Ishikawa (cell line): ENCODE data around the gene CHAF1A.

Experiments used
- CEBPB ChIP-seq: IDR thresholded peaks from 2 replicates; pipeline ENCODE4 v1.6.1; 2012
- CREB1 ChIP-seq: IDR thresholded peaks from 2 replicates; pipeline ENCODE4 v1.6.1; 2012; ENCODE audit warnings: low read depth
- EGR1 ChIP-seq: IDR thresholded peaks from 2 replicates; pipeline ENCODE4 v1.6.1; 2012
- EP300 ChIP-seq: IDR thresholded peaks from 2 replicates; pipeline ENCODE4 v1.6.1; 2012; ENCODE audit warnings: borderline replicate concordance
- FOXM1 ChIP-seq: IDR thresholded peaks from 2 replicates; pipeline ENCODE4 v1.6.1; 2012; ENCODE audit warnings: low read depth, borderline replicate concordance
- NFIC ChIP-seq: IDR thresholded peaks from 2 replicates; pipeline ENCODE4 v1.6.1; 2012
- RAD21 ChIP-seq: IDR thresholded peaks from 2 replicates; pipeline ENCODE4 v1.6.1; 2012; ENCODE audit warnings: low read depth
- REST ChIP-seq: IDR thresholded peaks from 2 replicates; pipeline ENCODE4 v1.6.1; 2012; ENCODE audit warnings: low read depth, mild to moderate bottlenecking
- TAF1 ChIP-seq: IDR thresholded peaks from 2 replicates; pipeline ENCODE4 v1.6.1; 2012; ENCODE audit warnings: low read depth, mild to moderate bottlenecking
- TCF12 ChIP-seq: IDR thresholded peaks from 2 replicates; pipeline ENCODE4 v1.6.1; 2012; ENCODE audit warnings: low read depth
- TEAD4 ChIP-seq: IDR thresholded peaks from 2 replicates; pipeline ENCODE4 v1.6.1; 2012
- USF1 ChIP-seq: IDR thresholded peaks from 2 replicates; pipeline ENCODE4 v1.6.1; 2012
- YY1 ChIP-seq: IDR thresholded peaks from 2 replicates; pipeline ENCODE4 v1.6.1; 2012; ENCODE audit warnings: low read depth
- ZBTB7A ChIP-seq: IDR thresholded peaks from 2 replicates; pipeline ENCODE4 v1.6.1; 2012; ENCODE audit warnings: low read depth
- TF ChIP-seq, protein P1 (sequence below): IDR thresholded peaks from 2 replicates; pipeline ENCODE4 v1.6.1; 2012

Gene CHAF1A

GRCh38 chr19:4452230-4452990 is 50.0 kb downstream of the CHAF1A start:
- TF ChIP-seq EGR1 (no peak), NFIC (no peak), EP300 (no peak), CEBPB (no peak), TEAD4 (no peak), TCF12 (no peak)

GRCh38 chr19:4453232-4454179 is 51.1 kb downstream of the CHAF1A start:
- TF ChIP-seq EP300 (no peak), TCF12 (no peak), TAF1 (no peak), EGR1 (no peak), RAD21 (no peak), REST (no peak), ZBTB7A (no peak), YY1 (no peak), FOXM1 (no peak), NFIC (no peak), CREB1 (no peak), CEBPB (no peak), USF1 (no peak)
- TF ChIP-seq, protein P1, sequence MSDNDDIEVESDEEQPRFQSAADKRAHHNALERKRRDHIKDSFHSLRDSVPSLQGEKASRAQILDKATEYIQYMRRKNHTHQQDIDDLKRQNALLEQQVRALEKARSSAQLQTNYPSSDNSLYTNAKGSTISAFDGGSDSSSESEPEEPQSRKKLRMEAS = no peak

DNA sequence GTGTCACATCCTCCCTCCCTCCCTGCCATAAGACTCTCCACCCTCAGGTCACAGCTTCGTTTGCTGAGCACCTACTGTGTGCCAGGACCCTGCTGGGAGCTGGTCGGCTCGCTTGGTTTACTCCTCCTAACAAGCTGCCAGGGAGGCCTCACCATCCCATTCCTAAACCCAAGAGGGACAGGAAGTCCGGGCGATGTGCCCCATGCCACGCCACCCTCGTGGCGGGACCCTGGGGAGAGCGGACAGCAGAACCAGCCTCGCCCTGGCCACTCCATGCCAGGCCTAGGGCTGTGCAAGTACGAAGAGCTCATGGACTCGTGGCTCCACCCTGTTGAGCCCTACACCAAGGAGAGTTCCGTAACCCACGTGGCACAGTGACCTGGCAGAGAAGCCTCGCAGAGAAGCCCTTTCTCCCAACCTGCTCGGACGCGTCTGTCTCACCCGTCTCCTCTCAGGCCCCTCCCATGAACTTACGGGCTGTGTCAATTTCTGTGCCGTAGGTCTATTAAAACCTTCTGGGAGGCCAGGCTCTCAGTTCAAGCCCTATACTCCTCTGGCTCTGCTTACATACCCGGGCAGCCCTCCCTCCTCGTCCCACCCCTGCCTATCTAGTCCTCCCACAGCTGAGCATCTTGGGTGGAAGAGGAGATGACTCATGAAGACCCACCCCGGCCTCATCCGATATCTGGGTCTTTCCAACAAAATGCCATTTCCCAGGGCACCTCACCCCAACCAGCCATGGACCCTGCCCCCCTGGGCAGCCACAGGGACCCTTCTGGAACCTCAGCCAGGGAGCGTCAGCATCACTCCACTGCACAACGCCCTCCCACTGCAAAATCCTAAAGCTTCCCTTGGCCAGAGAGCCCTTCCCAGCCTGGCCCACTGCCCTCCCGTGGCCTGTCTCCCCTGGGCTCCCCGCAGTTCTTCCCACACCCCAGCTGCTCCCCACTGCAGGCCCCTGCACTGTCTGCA is 52.6 kb downstream of the CHAF1A start:
- TF ChIP-seq TAF1 (no peak), USF1 (no peak), YY1 (no peak), CEBPB (no peak), EP300 (no peak), EGR1 (no peak), TCF12 (no peak), FOXM1 (no peak)

- peak; percentile 64 for TF ChIP-seq USF1
- TF ChIP-seq TAF1 = no peak
- TF ChIP-seq NFIC = peak; percentile 71
- peak; percentile 25; the same call in 1 of the 2 replicates for TF ChIP-seq RAD21
- TF ChIP-seq, protein P1 = peak; percentile 30; the same call in 1 of the 2 replicates
Measured at GRCh38 chr19:4455719-4456475, 53.5 kb downstream of the CHAF1A start.

- TF ChIP-seq CEBPB (no peak), USF1 (no peak)
Measured at GRCh38 chr19:4456476-4456842, 54.0 kb downstream of the CHAF1A start.
